GM21381 (cell line): ENCODE data around the gene DDX54.

Source experiments
- ATAC-seq: cut with Tn5 transposase; IDR thresholded peaks from one replicate; pipeline ENCODE4 v1.9.1; 2021; ENCODE audit warnings: mild to moderate bottlenecking, moderate library complexity; ENCODE audit not compliant: unreplicated experiment

DDX54 gene

DNA sequence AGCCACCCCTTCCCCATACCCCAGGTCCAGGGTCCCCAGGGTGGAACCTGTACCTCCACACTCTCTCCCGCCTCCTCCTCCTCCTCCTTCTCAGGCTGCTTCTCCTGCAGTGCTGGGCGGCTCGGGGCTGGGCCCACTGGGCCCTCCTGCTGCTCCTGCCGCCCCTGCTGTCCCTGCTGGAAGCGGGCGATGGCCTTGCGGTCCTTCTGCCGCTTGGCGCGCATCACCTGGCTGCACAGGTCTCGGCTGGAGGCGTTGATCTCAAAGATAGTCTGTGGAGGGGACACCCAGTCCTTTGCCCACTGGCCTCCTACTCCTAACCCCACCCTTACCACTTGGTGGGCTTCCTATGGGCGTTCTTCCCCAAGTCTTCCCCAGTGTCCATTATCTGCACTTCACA is 21.3 kb downstream of the DDX54 start:
- ATAC-seq, result no peak

DNA sequence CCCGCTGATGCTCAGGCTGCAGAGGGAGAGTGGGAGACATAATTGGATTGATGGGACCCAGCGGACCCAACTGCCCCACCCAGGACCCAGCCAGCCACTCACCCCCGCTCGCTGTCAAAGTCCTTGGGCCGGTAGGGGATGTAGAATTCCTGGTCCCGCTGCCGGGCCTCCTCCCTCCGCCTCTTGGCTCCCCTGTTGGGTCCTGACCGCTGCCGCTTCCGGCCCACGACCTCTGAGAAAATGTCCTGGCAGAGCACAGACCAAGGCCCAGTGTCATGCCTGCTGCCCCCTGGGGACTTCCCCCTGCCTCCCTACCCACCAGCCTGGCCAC is 22.3 kb downstream of the DDX54 start:
- ATAC-seq, result no peak

DNA sequence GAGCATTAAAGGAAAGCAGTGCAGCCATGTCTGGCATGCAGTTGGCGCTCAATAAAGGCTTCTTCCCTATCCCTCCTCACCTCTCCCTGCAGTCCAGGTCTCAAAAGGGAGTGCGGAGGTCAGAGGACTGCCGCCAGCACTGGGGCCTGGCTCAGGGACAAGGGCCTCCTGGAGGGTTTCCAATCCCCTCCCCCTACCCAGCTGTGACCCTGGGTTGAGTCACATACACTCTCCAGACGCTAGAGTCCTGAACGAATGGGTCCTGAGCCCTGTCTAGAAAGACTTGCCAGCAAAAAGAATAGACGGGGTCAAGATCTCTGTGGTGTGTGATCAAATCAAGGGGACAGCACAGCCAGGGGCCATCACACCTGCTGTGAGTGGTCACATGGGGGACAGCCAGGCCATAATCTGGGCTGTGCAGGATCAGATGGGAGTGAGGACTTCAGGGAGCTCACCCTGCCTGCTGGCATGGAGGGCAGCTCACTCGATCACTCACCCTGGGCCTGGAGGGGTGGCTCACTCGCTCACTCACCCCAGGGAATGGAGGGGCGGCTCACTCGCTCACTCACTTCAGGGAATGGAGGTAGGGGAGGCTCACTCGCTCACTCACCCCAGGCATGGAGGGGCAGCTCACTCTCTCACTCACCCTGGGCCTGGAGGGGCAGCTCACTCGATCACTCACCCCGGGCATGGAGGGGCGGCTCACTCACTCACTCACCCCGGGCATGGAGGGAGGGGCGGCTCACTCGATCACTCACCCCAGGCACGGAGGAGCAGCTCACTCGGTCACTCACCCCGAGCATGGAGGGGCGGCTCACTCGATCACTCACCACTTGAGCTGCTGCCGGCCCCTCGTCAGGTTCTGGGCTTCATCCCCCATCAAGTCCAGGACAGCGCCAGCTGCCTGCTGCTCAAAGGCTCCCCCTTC is 22.9 kb downstream of the DDX54 start:
- no peak for ATAC-seq

DNA sequence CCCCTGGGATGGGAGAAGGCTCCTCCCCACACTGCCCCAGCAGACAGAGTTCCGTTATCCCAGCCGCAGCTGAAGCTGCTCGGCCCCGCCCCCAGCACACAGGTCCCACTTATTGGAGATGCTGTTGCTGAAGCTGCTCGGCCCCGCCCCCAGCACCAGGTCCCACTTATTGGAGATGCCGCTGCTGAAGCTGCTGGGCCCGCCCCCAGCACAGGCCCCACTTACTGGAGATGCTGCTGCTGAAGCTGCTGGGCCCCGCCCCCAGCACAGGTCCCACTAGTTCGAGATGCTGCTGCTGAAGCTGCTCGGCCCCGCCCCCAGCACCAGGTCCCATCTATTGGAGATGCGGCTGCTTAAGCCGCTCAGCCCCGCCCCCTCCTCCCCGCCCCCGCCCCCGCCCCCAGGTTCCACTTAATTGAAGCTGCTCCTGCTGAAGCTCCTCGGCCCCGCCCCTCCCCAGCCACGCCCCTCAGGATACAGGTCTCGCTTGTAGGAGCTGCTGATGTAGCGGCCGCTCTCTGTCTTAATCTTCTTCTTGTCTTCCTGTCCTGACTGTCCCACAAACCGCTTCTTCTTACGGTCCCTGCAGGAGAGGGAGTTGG is 23.8 kb downstream of the DDX54 start:
- no peak for ATAC-seq

DNA sequence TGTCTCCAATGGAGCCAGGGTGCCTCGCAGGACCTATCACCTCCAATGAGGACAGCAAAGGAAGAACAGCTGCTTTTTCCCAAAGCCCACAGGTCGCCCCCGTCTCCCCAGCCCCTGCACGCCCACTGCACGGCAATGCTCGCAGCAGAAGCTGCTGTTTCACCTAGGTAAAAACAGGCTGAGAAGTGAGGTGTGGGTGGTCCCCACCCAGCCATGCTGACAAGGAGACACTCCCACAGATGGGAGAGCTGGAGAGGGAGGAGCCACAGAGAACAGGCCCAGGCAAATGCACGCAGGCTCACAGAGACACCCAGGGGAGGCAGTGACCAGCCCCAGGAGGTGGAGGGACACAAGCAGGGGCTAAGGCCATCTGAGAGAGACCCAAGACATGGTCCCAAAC is 25.3 kb downstream of the DDX54 start:
- no peak for ATAC-seq

DNA sequence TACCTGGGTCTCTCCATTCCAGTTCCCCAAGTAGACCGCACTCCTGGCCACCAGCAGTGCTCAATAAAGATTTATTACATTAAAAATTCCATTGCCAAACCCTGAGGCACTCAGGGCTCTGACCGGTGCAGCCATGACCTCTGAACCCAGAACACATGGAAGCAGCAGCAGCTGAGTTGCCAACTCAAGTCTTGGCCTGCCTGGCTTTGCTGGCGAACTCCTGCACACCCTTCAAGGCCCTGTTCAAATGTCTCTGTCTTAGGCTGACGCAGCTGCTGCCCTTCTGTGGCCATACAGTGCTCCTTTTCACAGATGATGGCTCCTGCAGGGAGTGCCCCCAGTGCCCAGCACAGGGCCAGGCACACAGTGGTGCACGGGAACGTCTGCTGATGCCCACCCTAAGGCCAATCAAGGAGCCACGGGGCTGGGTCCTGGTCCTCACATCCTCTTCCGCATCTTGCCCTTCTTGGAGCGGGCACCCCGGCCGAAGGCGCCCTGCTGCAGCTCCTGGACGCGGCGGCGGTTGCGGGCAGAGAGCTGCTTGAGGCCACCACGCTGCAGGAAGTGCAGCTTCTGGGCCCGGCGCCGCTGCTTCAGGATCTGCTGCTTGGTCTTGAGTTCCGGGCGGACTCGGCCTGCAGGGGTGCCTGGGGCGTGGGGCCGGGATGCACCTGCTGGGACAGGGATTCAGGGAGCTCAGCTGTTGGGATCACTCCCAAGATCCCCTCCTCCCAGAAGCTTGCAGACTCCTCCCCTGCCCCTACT is 26.7 kb downstream of the DDX54 start:
- ATAC-seq, result no peak

DNA sequence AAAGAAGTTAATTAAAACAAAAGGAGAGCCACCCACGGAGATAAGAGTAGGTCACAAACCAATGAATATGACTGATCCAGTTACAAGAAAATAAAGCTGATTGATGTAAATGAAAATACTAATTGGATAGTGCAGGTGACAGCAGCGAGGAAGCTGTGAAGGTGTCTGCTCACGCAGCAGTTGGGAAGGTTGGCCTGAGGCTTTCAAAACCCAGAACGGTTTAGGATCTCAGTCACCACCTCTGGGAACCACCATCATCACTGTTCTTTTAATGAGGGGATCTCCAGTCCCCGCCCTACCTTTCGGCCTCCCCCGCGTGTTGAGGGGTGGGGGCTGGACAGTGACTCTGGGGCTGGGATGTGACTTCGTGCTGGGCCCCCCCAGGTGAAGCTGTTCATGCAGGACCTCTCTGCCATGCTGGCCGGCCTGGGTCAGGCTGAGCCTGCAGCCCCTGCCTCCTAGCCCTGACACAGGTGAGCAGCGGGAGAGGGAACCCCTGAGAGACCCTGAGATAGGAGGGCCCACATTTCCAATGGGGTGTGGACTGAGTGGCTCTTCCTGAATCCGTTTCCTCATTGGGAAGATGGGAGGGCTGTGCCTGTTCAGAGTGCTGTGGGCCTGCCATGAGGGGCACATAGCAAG is 27.9 kb downstream of the DDX54 start:
- no peak for ATAC-seq

DNA sequence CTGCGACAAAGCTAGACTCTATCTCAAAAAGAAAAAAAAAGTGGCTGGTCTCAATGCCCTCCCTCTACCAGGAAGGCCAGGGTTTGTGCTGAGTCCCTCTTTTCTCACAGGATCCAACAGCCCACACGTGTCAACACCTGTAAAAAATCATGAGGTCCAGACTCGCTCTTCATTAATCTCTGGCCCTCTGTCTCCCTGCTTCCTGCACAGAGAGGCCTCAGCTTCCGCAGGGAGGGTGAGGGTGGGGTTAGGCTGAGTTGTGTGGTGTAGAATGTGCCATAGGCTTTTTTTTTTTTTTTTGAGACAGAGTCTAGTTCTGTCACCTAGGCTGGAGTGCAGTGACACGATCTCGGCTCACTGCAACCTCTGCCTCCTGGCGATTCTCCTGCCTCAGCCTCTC is 29.6 kb downstream of the DDX54 start:
- no peak for ATAC-seq

DNA sequence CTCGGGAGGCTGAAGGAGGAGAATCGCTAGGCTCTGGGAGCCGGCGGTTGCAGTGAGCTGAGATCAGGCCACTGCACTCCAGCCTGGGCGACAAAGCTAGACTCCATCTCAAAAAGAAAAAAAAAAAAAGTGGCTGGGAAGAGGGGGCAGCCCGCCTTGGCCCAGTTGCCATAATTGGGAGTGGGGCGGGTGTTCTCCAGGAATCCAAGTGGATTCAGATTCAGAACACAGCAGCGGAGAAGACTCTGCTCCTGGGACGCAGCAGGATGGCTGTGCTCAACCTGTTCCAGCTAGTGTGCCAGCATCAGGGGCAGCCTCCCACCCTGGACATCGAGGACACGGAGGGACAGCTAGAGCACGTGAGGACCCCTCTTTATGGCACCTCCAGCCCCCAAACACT is 30.2 kb downstream of the DDX54 start:
- ATAC-seq, result no peak

DNA sequence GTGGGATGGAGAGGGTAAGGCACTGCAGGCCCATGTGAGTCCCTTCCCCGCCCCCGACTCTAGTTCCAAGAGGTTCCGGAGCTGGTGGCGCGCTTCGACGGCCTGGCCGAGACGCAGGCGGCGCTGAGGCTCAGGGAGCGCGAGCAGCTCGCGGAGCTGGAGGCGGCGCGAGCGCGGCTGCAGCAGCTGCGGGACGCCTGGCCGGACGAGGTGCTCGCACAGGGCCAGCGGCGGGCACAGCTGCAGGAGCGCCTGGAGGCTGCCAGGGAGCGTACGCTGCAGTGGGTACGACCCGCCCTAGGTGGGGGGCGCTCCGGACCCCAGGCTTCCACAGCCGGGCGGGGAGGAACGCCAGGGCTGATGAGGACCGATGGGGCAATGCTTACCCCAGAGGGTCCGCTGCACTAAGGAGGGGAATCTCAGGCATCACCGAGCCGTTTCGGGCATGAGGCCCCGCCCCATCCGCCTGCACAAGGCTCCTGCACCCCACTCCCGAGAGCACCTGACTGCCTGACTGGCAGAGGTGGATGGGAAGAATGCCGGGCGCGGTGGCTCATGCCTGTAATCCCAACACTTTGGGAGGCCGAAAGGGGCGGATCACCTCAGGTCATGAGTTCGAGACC is 30.8 kb downstream of the DDX54 start:
- no peak for ATAC-seq

DNA sequence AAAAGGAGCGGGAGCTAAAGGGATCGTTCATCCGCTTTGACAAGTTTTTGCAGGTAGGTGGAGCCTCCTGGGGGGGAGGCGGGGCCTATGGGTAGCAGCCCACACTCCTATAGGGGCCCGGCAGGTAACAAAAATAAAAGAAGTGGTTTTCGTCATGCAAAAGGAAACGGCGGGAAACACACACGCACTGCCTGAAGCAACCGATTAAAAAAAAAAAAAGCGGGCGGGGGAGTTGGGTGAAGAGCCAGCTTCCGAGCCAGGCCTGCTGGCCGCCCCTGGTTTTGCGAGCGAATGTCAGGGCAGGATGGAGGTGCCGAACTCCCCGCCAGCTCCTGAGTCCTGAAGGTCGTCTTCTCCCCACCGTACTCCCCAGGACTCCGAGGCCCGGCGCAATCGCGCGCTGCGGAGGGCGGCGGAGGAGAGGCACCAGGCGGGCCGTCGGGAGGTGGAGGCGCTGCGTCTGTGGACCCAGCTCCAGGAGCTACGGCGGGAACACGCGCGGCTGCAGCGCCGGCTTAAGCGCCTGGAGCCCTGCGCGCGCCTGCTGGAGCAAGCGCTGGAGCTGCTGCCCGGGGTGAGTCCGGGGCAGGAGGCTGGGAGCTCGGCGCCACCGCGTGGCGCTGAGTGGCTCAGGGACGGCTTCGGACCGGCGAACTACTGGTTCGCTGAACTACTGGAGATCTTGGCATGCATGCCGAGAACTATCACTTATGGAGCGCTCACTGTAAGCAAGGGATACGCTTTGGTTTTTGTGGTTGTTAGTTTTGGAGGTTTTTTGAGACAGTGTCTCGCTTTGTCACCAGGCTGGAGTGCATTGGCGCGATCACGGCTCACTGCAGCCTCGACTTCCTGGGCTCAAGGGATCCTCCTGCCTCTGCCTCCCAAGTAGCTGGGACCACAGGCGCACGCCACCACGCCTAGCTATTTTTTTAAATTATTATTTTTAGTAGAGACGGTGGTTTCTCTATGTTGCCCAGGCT is 32.2 kb downstream of the DDX54 start:
- peak; percentile 66 for ATAC-seq

DNA sequence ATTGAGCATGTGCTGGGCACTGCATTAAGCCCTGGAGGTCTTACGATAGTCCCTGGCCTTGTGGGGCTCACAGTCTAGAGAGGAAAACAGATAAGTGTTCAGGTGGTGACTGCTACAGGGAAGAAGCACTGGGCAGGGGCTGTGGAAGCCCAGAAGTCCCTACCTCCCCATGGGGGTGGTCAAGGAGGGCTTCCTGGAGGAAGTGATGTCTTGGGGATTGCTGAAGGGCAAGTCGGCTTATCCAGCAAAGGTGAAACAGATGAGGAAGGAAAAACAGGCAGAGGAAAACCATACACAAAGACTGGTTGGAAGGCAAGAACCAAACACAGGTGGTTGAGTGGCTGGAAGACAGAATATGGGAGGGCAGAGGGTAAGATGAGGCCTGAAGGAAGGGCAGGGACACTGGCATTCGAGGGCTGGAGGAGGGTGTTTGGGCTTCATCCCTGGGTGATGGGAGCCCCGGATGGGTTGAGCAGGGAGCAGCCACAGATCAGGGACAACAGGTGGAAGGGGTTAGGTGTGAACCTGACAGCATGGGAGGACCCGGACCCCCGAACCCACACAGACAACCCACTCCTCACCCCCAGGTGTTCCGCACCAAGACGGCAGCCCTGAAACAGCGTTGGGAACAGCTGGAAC is 33.0 kb downstream of the DDX54 start:
- ATAC-seq, result no peak

DNA sequence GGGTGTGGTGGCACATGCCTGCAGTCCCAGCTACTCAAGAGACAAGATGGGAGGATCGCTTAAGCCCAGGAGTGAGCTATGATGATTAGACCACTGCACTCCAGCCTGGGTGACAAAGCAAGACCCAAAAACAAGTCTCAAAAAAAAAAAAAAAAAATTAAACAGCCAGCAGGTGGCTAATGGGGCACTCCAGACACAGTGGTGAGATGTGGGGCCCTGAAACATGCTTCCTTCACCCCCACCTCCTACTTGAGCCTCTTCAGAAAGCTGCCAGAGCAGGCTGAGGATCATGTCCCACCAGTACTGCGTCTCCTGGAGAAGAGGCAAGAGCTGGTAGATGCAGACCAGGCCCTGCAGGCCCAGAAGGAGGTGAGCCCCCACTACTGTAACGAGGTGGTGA is 33.6 kb downstream of the DDX54 start:
- ATAC-seq, result no peak

DNA sequence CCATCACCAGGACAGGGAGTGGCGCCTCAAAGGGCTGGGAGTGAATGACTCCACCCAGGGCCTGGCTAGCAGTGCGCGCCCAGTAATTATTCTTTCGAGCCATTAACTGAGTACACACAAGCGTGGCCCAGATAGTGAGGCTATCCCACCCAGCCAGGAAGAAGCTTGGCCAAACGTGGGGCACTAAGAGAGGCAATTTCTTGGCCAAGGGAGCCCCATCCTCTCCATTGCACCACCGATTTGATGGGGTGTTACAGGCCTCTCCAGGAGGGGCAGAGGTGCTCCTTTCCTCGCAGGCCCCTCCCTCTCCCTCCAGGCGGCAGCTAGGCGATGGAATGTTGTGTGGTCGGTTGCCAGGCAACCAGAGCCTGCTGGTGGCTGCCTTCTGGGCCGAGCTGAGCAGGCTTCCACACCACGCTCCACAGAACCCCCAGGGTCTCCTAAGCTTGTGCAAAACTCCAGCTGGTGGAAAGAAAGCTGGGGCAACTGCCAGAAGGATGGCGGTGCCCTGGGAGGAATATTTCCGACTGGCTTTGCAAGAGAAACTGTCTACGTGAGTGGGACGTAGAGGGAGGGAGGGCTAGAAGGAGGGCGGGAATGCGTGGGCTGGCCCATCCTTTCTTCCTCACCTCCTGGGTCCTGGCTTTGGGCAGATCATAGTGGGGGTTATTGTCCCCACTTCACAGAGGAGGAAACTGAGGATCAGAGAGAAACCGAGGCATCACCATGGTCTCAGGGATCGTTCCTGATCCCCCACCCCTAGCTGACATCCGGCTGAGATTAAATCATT is 35.7 kb downstream of the DDX54 start, which contains the start of gene CFAP73:
CFAP73 (plus strand) TSS at position 364 of the 790 bp plus-strand sequence; CDS start at position 498, 134 bp downstream.
- ATAC-seq, result no peak

DNA sequence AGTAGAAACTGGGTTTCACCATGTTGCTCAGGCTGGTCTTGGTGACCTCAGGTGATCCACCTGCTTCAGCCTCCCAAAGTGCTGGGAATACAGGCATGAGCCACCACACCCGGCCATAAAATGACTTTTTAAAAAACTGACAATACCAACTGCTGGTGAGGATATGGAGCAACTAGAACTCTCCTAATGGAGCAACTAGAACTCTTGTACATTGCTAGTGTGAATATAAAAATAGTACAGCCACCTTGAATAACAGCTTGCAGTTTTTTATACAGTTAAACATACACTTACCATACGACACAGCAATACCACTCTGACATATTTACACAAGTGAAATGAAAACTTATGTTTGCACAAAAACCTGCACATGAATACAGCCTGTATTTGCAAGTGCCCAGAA is 38.3 kb downstream of the DDX54 start:
- no peak for ATAC-seq

DNA sequence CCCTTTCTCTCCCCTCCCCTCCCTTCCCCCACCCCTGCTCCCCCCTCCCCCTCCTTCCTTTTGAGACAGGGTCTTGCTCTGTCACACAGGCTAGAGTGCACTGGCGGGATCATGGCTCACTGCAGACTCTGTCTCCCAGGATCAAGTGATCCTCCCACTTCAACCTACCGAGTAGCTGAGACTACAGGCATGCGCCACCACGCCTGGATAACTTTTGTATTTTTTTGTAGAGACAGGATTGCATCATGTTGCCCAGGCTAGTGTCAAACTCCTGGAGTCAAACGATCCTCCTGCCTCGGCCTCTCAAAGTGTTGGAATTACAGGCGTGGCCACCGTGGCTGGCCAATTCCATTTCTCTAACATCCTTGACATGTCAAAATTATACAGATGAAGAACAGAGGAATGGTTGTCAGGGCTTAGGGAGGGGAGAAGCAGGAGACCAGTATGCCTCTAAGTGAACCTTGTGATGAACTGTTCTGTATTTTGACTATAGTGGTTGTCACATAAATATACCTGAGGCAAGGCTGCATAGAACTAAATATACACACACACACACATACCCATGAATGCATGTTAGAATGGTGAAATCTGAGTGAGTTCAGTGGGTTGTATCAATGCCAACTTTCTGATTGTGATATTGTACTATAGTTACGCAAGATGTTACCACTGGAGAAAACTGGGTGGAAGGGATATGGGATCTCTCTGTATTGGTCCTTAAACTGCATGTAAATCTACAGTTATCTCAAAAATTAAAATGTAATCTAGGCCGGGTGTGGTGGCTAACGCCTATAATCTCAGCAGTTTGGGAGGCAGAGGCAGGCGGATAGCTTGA is 39.3 kb downstream of the DDX54 start:
- no peak for ATAC-seq

DNA sequence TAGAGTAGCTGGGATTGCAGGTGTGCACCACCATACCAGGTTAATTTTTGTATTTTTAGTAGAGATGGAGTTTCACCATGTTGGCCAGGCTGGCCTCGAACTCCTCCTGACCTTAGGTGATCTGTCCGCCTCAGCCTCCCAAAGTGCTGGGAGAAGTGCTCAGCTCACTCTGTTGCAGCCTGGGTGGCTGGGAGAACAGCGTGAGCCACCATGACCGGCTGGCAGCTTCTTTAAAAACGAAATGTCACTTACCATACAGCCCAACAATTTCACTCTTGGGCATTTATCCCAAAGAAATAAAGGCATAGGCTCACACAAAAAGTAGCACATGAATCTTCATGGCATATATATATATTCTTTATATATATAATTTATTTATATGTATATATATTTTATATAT is 40.5 kb downstream of the DDX54 start:
- ATAC-seq, result no peak

DNA sequence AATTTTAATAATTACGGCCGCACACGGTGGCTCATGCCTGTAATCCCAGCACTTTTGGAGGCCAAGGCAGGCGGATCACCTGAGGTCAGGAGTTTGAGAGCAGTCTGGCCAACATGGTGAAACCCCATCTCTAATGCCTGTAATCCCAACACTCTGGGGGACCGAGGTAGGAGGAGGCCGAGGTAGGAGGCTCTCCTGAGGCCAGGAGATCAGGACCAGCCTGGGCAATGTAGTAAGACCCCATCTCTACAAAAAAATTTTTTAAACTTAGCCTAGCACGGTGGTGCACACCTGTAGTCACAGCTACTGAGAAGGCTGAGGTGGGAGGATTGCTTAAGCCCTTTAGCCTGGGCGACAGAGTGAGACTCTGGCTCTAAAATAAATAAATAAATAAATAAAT is 41.3 kb downstream of the DDX54 start:
- ATAC-seq, result no peak
